Measurements from ENCODE around the gene NALCN. TPM values are rescaled to one million over a fixed set of nuclear protein-coding genes. Genes with fewer than 3 reads are reported as not detected.

The NALCN gene
- total and polyA plus RNA-seq, 10 of the 15 experiments (the other 5 are each of a cell fraction or from before 2014, with no cell fraction given) = under 0.01 TPM; not detected in 9

- ChIA-PET CTCF (no interaction called here), POLR2A (no interaction called here), SMC1A (ENCODE audit: uncharacterized antibody, unreplicated experiment) (interaction anchor here (0.6 kb wide), 1 partner anchor 183 kb away, joined by 3 read pairs; no protein-coding TSS in a partner anchor), RAD21 (ENCODE audit: unreplicated experiment) (no interaction called here)
- in situ Hi-C loops (cut with MboI) (no loop called here), intact Hi-C loops (cut with micrococcal nuclease; ENCODE audit: unreplicated experiment) (no loop called here)
- H3K4me2 ChIP-seq (ENCODE audit: control insufficient read depth, insufficient read depth) = no peak overlapping the region
- no peaks in the 10 kb centered on the region for H3K79me2 ChIP-seq (ENCODE audit: control insufficient read depth, insufficient read depth, low read length)
- no TSS peak for BruUV-seq (replicated peaks)
- no peak overlapping the region for H3K27ac ChIP-seq (ENCODE audit: control insufficient read depth, insufficient read depth)
- H4K20me1 ChIP-seq (ENCODE audit: control insufficient read depth, insufficient read depth) = no peaks in the 10 kb centered on the region
- H3K9me3 ChIP-seq (replicated peaks; ENCODE audit: control insufficient read depth, insufficient read depth, low read length) = no peaks in the 10 kb centered on the region
- no peak overlapping the region for H3K9ac ChIP-seq (ENCODE audit: control insufficient read depth, insufficient read depth, low read length)
- H3K4me1 ChIP-seq (ENCODE audit: control insufficient read depth, insufficient read depth, low read length) = no peaks in the 10 kb centered on the region
- H2AFZ ChIP-seq (ENCODE audit: control insufficient read depth, low read depth, low read length) = no peak overlapping the region
- H3K36me3 ChIP-seq (ENCODE audit: control insufficient read depth in 2 of 2, insufficient read depth in 2 of 2, low read length in 1 of 2) = no peaks in the 10 kb centered on the region
- 0% methylated on average over 2 of the region's 2 CpGs for WGBS (ENCODE audit: insufficient coverage, insufficient replicate concordance, low lambda C conversion rate, missing lambda C conversion rate)
- DNase-seq (ENCODE audit: low read depth, low spot score) (no peak), ATAC-seq (no peak), FAIRE-seq (no peak)
- no peak for TF ChIP-seq POLR2AphosphoS5 (IDR thresholded peaks at IDR 0.05; ENCODE audit: low read length)
- no peak for TF ChIP-seq TCF12 (IDR thresholded peaks at IDR 0.05; ENCODE audit: low read depth, low read length)
- no peak for TF ChIP-seq REST (IDR thresholded peaks at IDR 0.05; ENCODE audit: low read depth, low read length)
- no peak for TF ChIP-seq SIX5 (IDR thresholded peaks at IDR 0.05; ENCODE audit: low read depth, low read length, severe bottlenecking)
- no peak for TF ChIP-seq YBX1 (IDR thresholded peaks at IDR 0.05)
- TF ChIP-seq ZNF274 (IDR thresholded peaks at IDR 0.05; ENCODE audit: insufficient read depth, insufficient read length) = no peak
- TF ChIP-seq SMARCA5 (IDR thresholded peaks at IDR 0.05) = no peak
- H3K27me3 ChIP-seq (replicated peaks in 1 of 2; ENCODE audit: control insufficient read depth in 2 of 2, insufficient read depth in 2 of 2, low read length in 1 of 2) = no peaks in the 10 kb centered on the region
- H3K4me3 ChIP-seq = no peak overlapping the region
Observed at GRCh38 chr13:101264931-101265330, 151.4 kb downstream of the NALCN start.
